ENCODE data around the gene NPAT. TPM values are rescaled to one million over a fixed set of nuclear protein-coding genes. Genes with fewer than 3 reads are reported as not detected.

Gene NPAT
- total RNA-seq, 1 experiment from 2014 or later: 18.6 TPM

GRCh38 chr11:108203075-108203474 lies 19.4 kb downstream of the NPAT start:
- H3K4me2 ChIP-seq: no peak overlapping the region

DNA sequence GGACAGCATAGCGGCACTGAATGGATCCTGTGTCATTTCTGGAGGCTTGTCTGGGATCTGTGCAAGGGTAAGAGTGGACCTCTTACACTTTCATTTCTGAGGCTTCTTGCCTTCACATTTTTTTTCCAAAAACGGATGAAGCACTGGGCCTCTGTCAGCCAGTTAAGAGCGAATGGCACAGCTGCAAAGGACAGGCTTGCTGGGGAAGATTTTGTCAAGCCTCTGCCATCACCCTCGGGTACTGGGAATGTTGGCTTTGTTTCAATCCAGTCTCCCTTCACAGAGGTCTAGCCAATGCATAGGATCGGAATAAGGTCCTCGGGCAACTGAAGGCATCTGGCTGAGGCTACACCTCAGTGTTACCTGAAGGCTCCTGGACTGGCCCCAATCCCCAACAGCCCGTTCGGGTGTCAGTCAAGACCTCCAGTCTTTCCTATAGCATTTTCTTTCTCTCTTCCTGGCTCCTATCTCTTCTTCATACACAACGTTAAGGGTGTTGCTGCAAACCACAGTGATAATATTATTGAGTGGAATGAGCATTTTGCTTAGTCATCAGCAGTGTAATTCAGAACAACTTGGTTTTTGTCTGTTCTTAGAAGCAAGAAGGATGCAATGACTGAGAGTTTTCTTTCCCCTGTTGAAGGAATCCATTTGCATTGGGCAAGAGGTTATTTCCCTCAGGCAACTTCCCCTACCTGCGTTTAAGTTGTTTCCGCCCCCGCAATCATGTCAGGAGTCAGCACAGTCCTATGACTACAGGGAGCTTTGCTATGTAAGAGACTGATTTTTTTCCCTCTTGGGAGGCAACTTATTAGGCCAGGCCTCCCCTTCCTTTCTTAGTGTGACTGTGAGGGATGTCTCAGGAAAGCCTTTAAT lies 22.8 kb downstream of the NPAT start:
- Histone ChIP-seq H3K4me2 (peak overlapping the region; percentile 31), H3K27me3 (ENCODE audit: insufficient read depth, low read depth) (no peaks in the 10 kb centered on the region), H2AFZ (no peak overlapping the region), H3K9me3 (ENCODE audit: insufficient read depth, low read depth) (0 out of 2 replicates have a peak, but pooled peaks cover 2% of the 10 kb centered on the region), H3K79me2 (ENCODE audit: low read depth) (peaks cover 35% of the 10 kb centered on the region), H4K20me1 (ENCODE audit: insufficient read depth) (no peaks in the 10 kb centered on the region), H3K9me2 (ENCODE audit: insufficient read depth) (no peaks in the 10 kb centered on the region; the same call in 1 of the 2 replicates), H3K36me3 (ENCODE audit: low read depth) (peaks cover 40% of the 10 kb centered on the region; the same call in 1 of the 2 replicates), H3F3A (ENCODE audit: insufficient read depth, low read depth) (peaks cover 19% of the 10 kb centered on the region; the same call in 1 of the 2 replicates), H3K4me3 (no peak overlapping the region), H3K27ac (peak overlapping the region; percentile 84), H3K4me1 (replicated peaks; ENCODE audit: insufficient read depth) (peaks cover 21% of the 10 kb centered on the region)
- peak; percentile 15 to 78 for DNase-seq
- intact Hi-C loops (cut with micrococcal nuclease; ENCODE audit: unreplicated experiment): no loop called here
- ChIA-PET POLR2A (ENCODE audit: unreplicated experiment) (no interaction called here), CTCF (interaction anchor here (0.6 kb wide), 1 partner anchor 415 kb away, joined by 3 read pairs; no protein-coding TSS in a partner anchor)
- no TSS peak for BruUV-seq (replicated peaks)
- no peak for TF ChIP-seq EZH2 (IDR thresholded peaks at IDR 0.05; ENCODE audit: low read depth)
- TF ChIP-seq CTCF (conservative IDR thresholded peaks at IDR 0.05): no peak

More at GRCh38 chr11:108203075-108203474, 19.4 kb downstream of the NPAT start:
- no peak for TF ChIP-seq EZH2 (IDR thresholded peaks at IDR 0.05; ENCODE audit: low read depth)
- TF ChIP-seq CTCF (conservative IDR thresholded peaks at IDR 0.05): no peak
- ChIA-PET CTCF (no interaction called here), POLR2A (ENCODE audit: unreplicated experiment) (no interaction called here)
- BruUV-seq (replicated peaks): no TSS peak
- no peak overlapping the region for H2AFZ ChIP-seq
- peaks cover 19% of the 10 kb centered on the region; the same call in 1 of the 2 replicates for H3F3A ChIP-seq (ENCODE audit: insufficient read depth, low read depth)
- H3K4me3 ChIP-seq: no peak overlapping the region
- peaks cover 21% of the 10 kb centered on the region for H3K4me1 ChIP-seq (replicated peaks; ENCODE audit: insufficient read depth)
- H3K27ac ChIP-seq: no peak overlapping the region
- intact Hi-C loops (cut with micrococcal nuclease; ENCODE audit: unreplicated experiment): no loop called here
- peaks cover 21% of the 10 kb centered on the region for H3K36me3 ChIP-seq (ENCODE audit: low read depth)
- H3K79me2 ChIP-seq (ENCODE audit: low read depth): peaks cover 23% of the 10 kb centered on the region
- no peaks in the 10 kb centered on the region for H3K27me3 ChIP-seq (ENCODE audit: insufficient read depth, low read depth)
- DNase-seq: no peak
- peaks cover 14% of the 10 kb centered on the region for H3K9me3 ChIP-seq (ENCODE audit: insufficient read depth, low read depth)
- H3K9me2 ChIP-seq (ENCODE audit: insufficient read depth): no peaks in the 10 kb centered on the region; the same call in 1 of the 2 replicates
- H4K20me1 ChIP-seq (ENCODE audit: insufficient read depth): no peaks in the 10 kb centered on the region

DNA sequence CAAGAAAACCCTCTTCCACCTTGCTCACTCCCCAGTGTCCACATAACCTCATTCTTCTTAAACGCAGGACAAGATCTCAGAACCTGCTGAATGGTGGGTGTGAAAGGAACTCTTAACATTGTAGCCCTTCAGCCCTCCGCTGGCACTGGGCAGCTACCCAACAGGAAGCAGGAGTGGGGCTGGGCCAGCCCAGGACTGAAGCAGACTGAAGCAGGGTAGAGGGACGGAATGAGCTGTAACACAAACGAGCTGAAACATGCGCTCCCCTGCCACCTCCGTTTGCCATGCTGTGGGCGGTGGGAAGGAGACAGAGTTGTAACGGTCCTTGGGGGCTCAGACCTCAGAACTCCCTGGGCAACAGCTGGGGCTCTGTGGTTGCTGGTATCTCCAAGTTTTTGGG lies 23.6 kb downstream of the NPAT start:
- H3K4me1 ChIP-seq (replicated peaks; ENCODE audit: insufficient read depth): peaks cover 21% of the 10 kb centered on the region
- peaks cover 19% of the 10 kb centered on the region; the same call in 1 of the 2 replicates for H3F3A ChIP-seq (ENCODE audit: insufficient read depth, low read depth)
- no peak overlapping the region for H3K4me2 ChIP-seq
- no peaks in the 10 kb centered on the region for H3K27me3 ChIP-seq (ENCODE audit: insufficient read depth, low read depth)
- no peaks in the 10 kb centered on the region; the same call in 1 of the 2 replicates for H3K9me2 ChIP-seq (ENCODE audit: insufficient read depth)
- no peaks in the 10 kb centered on the region for H4K20me1 ChIP-seq (ENCODE audit: insufficient read depth)
- ChIA-PET POLR2A (ENCODE audit: unreplicated experiment) (no interaction called here), CTCF (interaction anchor here (0.6 to 0.7 kb wide), 2 partner anchors 27 to 416 kb away, joined by 3 to 7 read pairs; no protein-coding TSS in a partner anchor)
- peaks cover 35% of the 10 kb centered on the region for H3K79me2 ChIP-seq (ENCODE audit: low read depth)
- H3K27ac ChIP-seq: peak overlapping the region; percentile 84
- no peak overlapping the region for H3K4me3 ChIP-seq
- no peaks in the 10 kb centered on the region for H3K9me3 ChIP-seq (ENCODE audit: insufficient read depth, low read depth)
- intact Hi-C loops (cut with micrococcal nuclease; ENCODE audit: unreplicated experiment): no loop called here
- no peak for TF ChIP-seq EZH2 (IDR thresholded peaks at IDR 0.05; ENCODE audit: low read depth)
- TF ChIP-seq CTCF (conservative IDR thresholded peaks at IDR 0.05): no peak
- no TSS peak for BruUV-seq (replicated peaks)
- no peak for DNase-seq
- no peak overlapping the region for H2AFZ ChIP-seq
- peaks cover 40% of the 10 kb centered on the region for H3K36me3 ChIP-seq (ENCODE audit: low read depth)
